ENCODE data around the gene CECR2. TPM values are rescaled to one million over a fixed set of nuclear protein-coding genes. Genes with fewer than 3 reads are reported as not detected.
A peak's percentile ranks its signal among the peaks of the same experiment; 100 is the strongest.

The CECR2 gene
- total and polyA plus RNA-seq, 4 donors: 0.08 to 2.1 (median 0.37) TPM

- no peak overlapping the region for H3K4me3 ChIP-seq (ENCODE audit: low read length in 2 of 2)
- no peaks in the 10 kb centered on the region for H3K36me3 ChIP-seq (ENCODE audit: control insufficient read depth in 1 of 2, insufficient read depth in 2 of 2, low read length in 1 of 2)
- no peaks in the 10 kb centered on the region for H3K4me1 ChIP-seq (ENCODE audit: control insufficient read depth in 1 of 2, insufficient read depth in 2 of 2, low read length in 2 of 2)
- H3K27ac ChIP-seq (ENCODE audit: low read depth in 1 of 2, low read length in 2 of 2): no peak overlapping the region
- intact Hi-C loops (cut with DNase I): no loop called here
- ATAC-seq (ENCODE audit: low FRiP score): no peak
- peak in 1 of 2 donors; percentile 17 for DNase-seq
- H3K27me3 ChIP-seq (ENCODE audit: control insufficient read depth in 1 of 2, insufficient read depth in 2 of 2, low read length in 1 of 2): peaks cover 0 to 2% of the 10 kb centered on the region in 2 donors
- no peaks in the 10 kb centered on the region for H3K9me3 ChIP-seq (ENCODE audit: control insufficient read depth, low read length)
- 53 to 59% methylated on average over 8 of the region's 8 CpGs for WGBS, 2 donors
Observed at GRCh38 chr22:17339095-17339693, 30.1 kb upstream of the CECR2 start.

- peaks cover 0 to 2% of the 10 kb centered on the region in 2 donors for H3K27me3 ChIP-seq (ENCODE audit: control insufficient read depth in 1 of 2, insufficient read depth in 2 of 2, low read length in 1 of 2)
- no peaks in the 10 kb centered on the region for H3K4me1 ChIP-seq (ENCODE audit: control insufficient read depth in 1 of 2, insufficient read depth in 2 of 2, low read length in 2 of 2)
- WGBS, 2 donors: 61% methylated on average over 5 of the region's 5 CpGs
- ATAC-seq (ENCODE audit: low FRiP score) (no peak), DNase-seq (no peak)
- no peak overlapping the region for H3K27ac ChIP-seq (ENCODE audit: low read depth in 1 of 2, low read length in 2 of 2)
- H3K9me3 ChIP-seq (ENCODE audit: control insufficient read depth, low read length): no peaks in the 10 kb centered on the region
- no peaks in the 10 kb centered on the region for H3K36me3 ChIP-seq (ENCODE audit: control insufficient read depth in 1 of 2, insufficient read depth in 2 of 2, low read length in 1 of 2)
- intact Hi-C loops (cut with DNase I): no loop called here
- H3K4me3 ChIP-seq (ENCODE audit: low read length in 2 of 2): no peak overlapping the region
Observed at GRCh38 chr22:17342361-17342760, 26.9 kb upstream of the CECR2 start.

GRCh38 chr22:17343766-17344165 is 25.5 kb upstream of the CECR2 start:
- Histone ChIP-seq H3K36me3 (ENCODE audit: control insufficient read depth in 1 of 2, insufficient read depth in 2 of 2, low read length in 1 of 2) (no peaks in the 10 kb centered on the region), H3K27me3 (ENCODE audit: control insufficient read depth in 1 of 2, insufficient read depth in 2 of 2, low read length in 1 of 2) (peaks cover 0 to 2% of the 10 kb centered on the region in 2 donors), H3K27ac (ENCODE audit: low read depth in 1 of 2, low read length in 2 of 2) (no peak overlapping the region), H3K4me1 (ENCODE audit: control insufficient read depth in 1 of 2, insufficient read depth in 2 of 2, low read length in 2 of 2) (no peaks in the 10 kb centered on the region), H3K4me3 (ENCODE audit: low read length in 2 of 2) (no peak overlapping the region), H3K9me3 (ENCODE audit: control insufficient read depth, low read length) (no peaks in the 10 kb centered on the region)
- intact Hi-C loops (cut with DNase I): no loop called here
- DNase-seq (no peak), ATAC-seq (ENCODE audit: low FRiP score) (no peak)
- 83 to 95% methylated on average over 2 of the region's 2 CpGs for WGBS, 2 donors

- Histone ChIP-seq H3K4me1 (ENCODE audit: control insufficient read depth in 1 of 2, insufficient read depth in 2 of 2, low read length in 2 of 2) (no peaks in the 10 kb centered on the region), H3K9me3 (ENCODE audit: control insufficient read depth, low read length) (no peaks in the 10 kb centered on the region), H3K36me3 (ENCODE audit: control insufficient read depth in 1 of 2, insufficient read depth in 2 of 2, low read length in 1 of 2) (no peaks in the 10 kb centered on the region), H3K4me3 (ENCODE audit: low read length in 2 of 2) (no peak overlapping the region), H3K27me3 (ENCODE audit: control insufficient read depth in 1 of 2, insufficient read depth in 2 of 2, low read length in 1 of 2) (peaks cover 0 to 4% of the 10 kb centered on the region in 2 donors), H3K27ac (ENCODE audit: low read depth in 1 of 2, low read length in 2 of 2) (no peak overlapping the region)
- no peak for DNase-seq
- intact Hi-C loops (cut with DNase I): no loop called here
- ATAC-seq (ENCODE audit: low FRiP score): no peak
- 56 to 62% methylated on average over 4 of the region's 4 CpGs for WGBS, 2 donors
Observed at GRCh38 chr22:17346578-17346977, 22.7 kb upstream of the CECR2 start.

GRCh38 chr22:17347724-17348123 is 21.5 kb upstream of the CECR2 start:
- Histone ChIP-seq H3K4me3 (ENCODE audit: low read length in 2 of 2) (no peak overlapping the region), H3K27ac (ENCODE audit: low read depth in 1 of 2, low read length in 2 of 2) (no peak overlapping the region), H3K27me3 (ENCODE audit: control insufficient read depth in 1 of 2, insufficient read depth in 2 of 2, low read length in 1 of 2) (peaks cover 0 to 4% of the 10 kb centered on the region in 2 donors), H3K9me3 (ENCODE audit: control insufficient read depth, low read length) (no peaks in the 10 kb centered on the region), H3K36me3 (ENCODE audit: control insufficient read depth in 1 of 2, insufficient read depth in 2 of 2, low read length in 1 of 2) (no peaks in the 10 kb centered on the region), H3K4me1 (ENCODE audit: control insufficient read depth in 1 of 2, insufficient read depth in 2 of 2, low read length in 2 of 2) (no peaks in the 10 kb centered on the region)
- 92 to 93% methylated on average over 11 of the region's 11 CpGs for WGBS, 2 donors
- no peak for DNase-seq
- intact Hi-C loops (cut with DNase I): no loop called here
- ATAC-seq (ENCODE audit: low FRiP score): no peak

- Histone ChIP-seq H3K36me3 (ENCODE audit: control insufficient read depth in 1 of 2, insufficient read depth in 2 of 2, low read length in 1 of 2) (no peaks in the 10 kb centered on the region), H3K27me3 (ENCODE audit: control insufficient read depth in 1 of 2, insufficient read depth in 2 of 2, low read length in 1 of 2) (peaks cover 0 to 2% of the 10 kb centered on the region in 2 donors), H3K4me1 (ENCODE audit: control insufficient read depth in 1 of 2, insufficient read depth in 2 of 2, low read length in 2 of 2) (no peaks in the 10 kb centered on the region), H3K27ac (ENCODE audit: low read depth in 1 of 2, low read length in 2 of 2) (no peak overlapping the region), H3K4me3 (ENCODE audit: low read length in 2 of 2) (no peak overlapping the region), H3K9me3 (ENCODE audit: control insufficient read depth, low read length) (no peaks in the 10 kb centered on the region)
- DNase-seq: no peak
- no peak for ATAC-seq (ENCODE audit: low FRiP score)
- intact Hi-C loops (cut with DNase I): no loop called here
- WGBS, 2 donors: 78 to 80% methylated on average over 14 of the region's 14 CpGs
Observed at GRCh38 chr22:17348464-17349103, 20.7 kb upstream of the CECR2 start.

GRCh38 chr22:17349172-17349571 is 20.1 kb upstream of the CECR2 start:
- no peaks in the 10 kb centered on the region for H3K9me3 ChIP-seq (ENCODE audit: control insufficient read depth, low read length)
- no peak overlapping the region for H3K27ac ChIP-seq (ENCODE audit: low read depth in 1 of 2, low read length in 2 of 2)
- H3K36me3 ChIP-seq (ENCODE audit: control insufficient read depth in 1 of 2, insufficient read depth in 2 of 2, low read length in 1 of 2): no peaks in the 10 kb centered on the region
- WGBS, 2 donors: 81 to 84% methylated on average over 10 of the region's 10 CpGs
- no peak for ATAC-seq (ENCODE audit: low FRiP score)
- no peak overlapping the region for H3K4me3 ChIP-seq (ENCODE audit: low read length in 2 of 2)
- H3K27me3 ChIP-seq (ENCODE audit: control insufficient read depth in 1 of 2, insufficient read depth in 2 of 2, low read length in 1 of 2): peaks cover 0 to 2% of the 10 kb centered on the region in 2 donors
- no peaks in the 10 kb centered on the region for H3K4me1 ChIP-seq (ENCODE audit: control insufficient read depth in 1 of 2, insufficient read depth in 2 of 2, low read length in 2 of 2)
- intact Hi-C loops (cut with DNase I): no loop called here
- no peak for DNase-seq

GRCh38 chr22:17350292-17350691 is 19.0 kb upstream of the CECR2 start:
- intact Hi-C loops (cut with DNase I): no loop called here
- 28 to 34% methylated on average over 3 of the region's 3 CpGs for WGBS, 2 donors
- no peak overlapping the region for H3K27ac ChIP-seq (ENCODE audit: low read depth in 1 of 2, low read length in 2 of 2)

GRCh38 chr22:17352798-17353197 is 16.5 kb upstream of the CECR2 start:
- 86 to 87% methylated on average over 4 of the region's 4 CpGs for WGBS, 2 donors
- no peaks in the 10 kb centered on the region for H3K9me3 ChIP-seq (ENCODE audit: control insufficient read depth, low read length)
- H3K4me1 ChIP-seq (ENCODE audit: control insufficient read depth in 1 of 2, insufficient read depth in 2 of 2, low read length in 2 of 2): no peaks in the 10 kb centered on the region
- H3K4me3 ChIP-seq (ENCODE audit: low read length in 2 of 2): no peak overlapping the region
- ATAC-seq (ENCODE audit: low FRiP score) (no peak), DNase-seq (no peak)
- intact Hi-C loops (cut with DNase I): no loop called here
- no peaks in the 10 kb centered on the region for H3K36me3 ChIP-seq (ENCODE audit: control insufficient read depth in 1 of 2, insufficient read depth in 2 of 2, low read length in 1 of 2)
- peaks cover 0 to 2% of the 10 kb centered on the region in 2 donors for H3K27me3 ChIP-seq (ENCODE audit: control insufficient read depth in 1 of 2, insufficient read depth in 2 of 2, low read length in 1 of 2)
- H3K27ac ChIP-seq (ENCODE audit: low read depth in 1 of 2, low read length in 2 of 2): no peak overlapping the region

More at GRCh38 chr22:17350292-17350691, 19.0 kb upstream of the CECR2 start:
- no peak overlapping the region for H3K4me3 ChIP-seq (ENCODE audit: low read length in 2 of 2)
- DNase-seq: no peak
- peaks cover 0 to 2% of the 10 kb centered on the region in 2 donors for H3K27me3 ChIP-seq (ENCODE audit: control insufficient read depth in 1 of 2, insufficient read depth in 2 of 2, low read length in 1 of 2)
- no peaks in the 10 kb centered on the region for H3K4me1 ChIP-seq (ENCODE audit: control insufficient read depth in 1 of 2, insufficient read depth in 2 of 2, low read length in 2 of 2)
- H3K9me3 ChIP-seq (ENCODE audit: control insufficient read depth, low read length): no peaks in the 10 kb centered on the region
- H3K36me3 ChIP-seq (ENCODE audit: control insufficient read depth in 1 of 2, insufficient read depth in 2 of 2, low read length in 1 of 2): no peaks in the 10 kb centered on the region
- no peak for ATAC-seq (ENCODE audit: low FRiP score)
